OCI-LY1 (cell line): ENCODE results near the gene ANKDD1A.
A peak's percentile ranks its signal among the peaks of the same experiment; 100 is the strongest.

Experiments
- H2AFZ ChIP-seq: fragments of 200-600 bp; sonication (generic), shearing (Covaris generic); 2 replicates; pipeline ENCODE4 v1.6.0; 2014; ENCODE audit warnings: antibody characterized with exemption, mild to moderate bottlenecking, low read length
- H3F3A ChIP-seq: fragments of 200-600 bp; sonication (generic), shearing (Covaris generic); 2 replicates; pipeline ENCODE4 v1.6.0; 2014; ENCODE audit warnings: mild to moderate bottlenecking, antibody characterized with exemption, low read length, moderate library complexity; ENCODE audit not compliant: insufficient read depth
- H3K27ac ChIP-seq: fragments of 200-600 bp; sonication (generic); 2 replicates; pipeline ENCODE4 v1.5.1; 2014; ENCODE audit warnings: low read length, mixed run types, mild to moderate bottlenecking, low read depth; ENCODE audit not compliant: poor library complexity, severe bottlenecking
- H3K27me3 ChIP-seq: fragments of 200-600 bp; sonication (generic); 2 replicates; pipeline ENCODE4 v1.6.0; 2014; ENCODE audit warnings: antibody characterized with exemption, mild to moderate bottlenecking, low read length, moderate library complexity; ENCODE audit not compliant: insufficient read depth
- H3K36me3 ChIP-seq: fragments of 200-600 bp; sonication (generic); 2 replicates; pipeline ENCODE4 v1.6.1; 2014; ENCODE audit warnings: mild to moderate bottlenecking, antibody characterized with exemption, low read length, moderate library complexity, mixed read lengths; ENCODE audit not compliant: insufficient read depth
- H3K4me1 ChIP-seq: fragments of 200-600 bp; sonication (generic); 2 replicates; pipeline ENCODE4 v1.5.1; 2014; ENCODE audit warnings: mild to moderate bottlenecking, low read length, moderate library complexity; ENCODE audit not compliant: insufficient read depth, severe bottlenecking
- H3K4me2 ChIP-seq: fragments of 200-600 bp; sonication (generic), shearing (Covaris generic); 2 replicates; pipeline ENCODE4 v1.6.1; 2014; ENCODE audit warnings: low read length
- H3K4me3 ChIP-seq: fragments of 200-600 bp; sonication (generic); 2 replicates; pipeline ENCODE4 v1.5.1; 2014; ENCODE audit warnings: low read length, low read depth, mild to moderate bottlenecking, mixed read lengths; ENCODE audit not compliant: poor library complexity, severe bottlenecking
- H3K79me2 ChIP-seq: fragments of 200-600 bp; shearing (Covaris generic); 2 replicates; pipeline ENCODE4 v1.6.1; 2016; ENCODE audit warnings: mixed run types, low read length, mixed read lengths; ENCODE audit not compliant: insufficient read depth
- H3K9ac ChIP-seq: fragments of 200-600 bp; sonication (generic), shearing (Covaris generic); 2 replicates; pipeline ENCODE4 v1.6.1; 2014; ENCODE audit warnings: mild to moderate bottlenecking, low read length, mixed read lengths
- H3K9me2 ChIP-seq: fragments of 200-600 bp; sonication (generic), shearing (Covaris generic); 2 replicates; pipeline ENCODE4 v1.6.1; 2014; ENCODE audit warnings: low read depth, mild to moderate bottlenecking, low read length, mixed read lengths
- H3K9me3 ChIP-seq: fragments of 200-600 bp; shearing (Covaris generic); 2 replicates; pipeline ENCODE4 v1.6.1; 2014; ENCODE audit warnings: low read length, mixed read lengths
- H4K20me1 ChIP-seq: fragments of 200-600 bp; sonication (generic), shearing (Covaris generic); 2 replicates; pipeline ENCODE4 v1.6.0; 2016; ENCODE audit warnings: mild to moderate bottlenecking, low read length; ENCODE audit not compliant: insufficient read depth
- CTCF ChIP-seq: fragments of 200-600 bp; sonication (generic), shearing (Covaris generic); IDR thresholded peaks from 2 replicates; pipeline ENCODE4 v1.5.1; 2017; ENCODE audit warnings: mild to moderate bottlenecking, antibody characterized with exemption, low read length, moderate library complexity, mixed read lengths
- EZH2 ChIP-seq: fragments of 200-600 bp; sonication (generic), shearing (Covaris generic); IDR thresholded peaks from 2 replicates; pipeline ENCODE4 v1.8.0; 2017; ENCODE audit warnings: borderline replicate concordance, mixed run types, mild to moderate bottlenecking, antibody characterized with exemption, low read length, moderate library complexity, mixed read lengths

ANKDD1A gene

GRCh38 chr15:64902863-64903262 is 8.8 kb upstream of the ANKDD1A start:
- Histone ChIP-seq H3F3A (no peaks in the 10 kb centered on the region), H3K9ac (no peak overlapping the region), H3K9me3 (0 out of 2 replicates have a peak, but pooled peaks cover 5% of the 10 kb centered on the region), H3K4me1 (peaks cover 15% of the 10 kb centered on the region), H3K9me2 (no peaks in the 10 kb centered on the region), H3K27me3 (no peaks in the 10 kb centered on the region), H3K4me3 (no peak overlapping the region), H4K20me1 (no peaks in the 10 kb centered on the region), H3K27ac (no peak overlapping the region), H3K36me3 (no peaks in the 10 kb centered on the region), H2AFZ (no peak overlapping the region), H3K79me2 (no peaks in the 10 kb centered on the region), H3K4me2 (no peak overlapping the region)
- TF ChIP-seq EZH2: no peak
- no peak for TF ChIP-seq CTCF

- H3K27me3 ChIP-seq: no peaks in the 10 kb centered on the region
- H4K20me1 ChIP-seq: no peaks in the 10 kb centered on the region
- no peak overlapping the region for H3K4me2 ChIP-seq
- no peak overlapping the region for H2AFZ ChIP-seq
- H3F3A ChIP-seq: no peaks in the 10 kb centered on the region
- H3K9me2 ChIP-seq: no peaks in the 10 kb centered on the region
- no peak overlapping the region for H3K9ac ChIP-seq
- H3K27ac ChIP-seq: peak overlapping the region; percentile 16
- peaks cover 15% of the 10 kb centered on the region for H3K4me1 ChIP-seq
- no peak for TF ChIP-seq CTCF
- no peak for TF ChIP-seq EZH2
- H3K36me3 ChIP-seq: no peaks in the 10 kb centered on the region
- no peak overlapping the region for H3K4me3 ChIP-seq
- H3K79me2 ChIP-seq: no peaks in the 10 kb centered on the region
- 0 out of 2 replicates have a peak, but pooled peaks cover 5% of the 10 kb centered on the region for H3K9me3 ChIP-seq
Observed at GRCh38 chr15:64903326-64903950, 8.3 kb upstream of the ANKDD1A start.

- no peak overlapping the region for H3K9ac ChIP-seq
- H3K79me2 ChIP-seq: no peaks in the 10 kb centered on the region
- no peaks in the 10 kb centered on the region for H3K36me3 ChIP-seq
- H3K4me1 ChIP-seq: peaks cover 15% of the 10 kb centered on the region
- H4K20me1 ChIP-seq: no peaks in the 10 kb centered on the region
- H3F3A ChIP-seq: no peaks in the 10 kb centered on the region
- H3K27me3 ChIP-seq: no peaks in the 10 kb centered on the region
- 0 out of 2 replicates have a peak, but pooled peaks cover 5% of the 10 kb centered on the region for H3K9me3 ChIP-seq
- H3K27ac ChIP-seq: peak overlapping the region; percentile 16
- H3K4me3 ChIP-seq: no peak overlapping the region
- TF ChIP-seq CTCF: no peak
- no peak for TF ChIP-seq EZH2
- H3K4me2 ChIP-seq: no peak overlapping the region
- no peaks in the 10 kb centered on the region for H3K9me2 ChIP-seq
- no peak overlapping the region for H2AFZ ChIP-seq
Observed at GRCh38 chr15:64904189-64904588, 7.5 kb upstream of the ANKDD1A start.
